Neuronal stem cell (in vitro differentiated cells): ENCODE data around the gene PDZD2.

Experiments
- DNase-seq: peaks from one replicate; pipeline ENCODE4 v3.0.0-alpha.2; 2013; ENCODE audit warnings: low spot score
- H2AFZ ChIP-seq: one replicate; pipeline ENCODE4 v1.6.1; 2013; ENCODE audit warnings: mild to moderate bottlenecking, low read length, inconsistent platforms
- H2AK5ac ChIP-seq: 2 replicates; pipeline ENCODE4 v1.6.1; 2013; ENCODE audit warnings: low read depth, mild to moderate bottlenecking, inconsistent platforms, low read length, moderate library complexity, mixed read lengths
- H2BK120ac ChIP-seq: 2 replicates; pipeline ENCODE4 v1.6.1; 2013; ENCODE audit warnings: low read depth, mild to moderate bottlenecking, inconsistent platforms, low read length, moderate library complexity, mixed read lengths
- H2BK12ac ChIP-seq: one replicate; pipeline ENCODE4 v1.6.1; 2013; ENCODE audit warnings: low read length, inconsistent platforms
- H2BK15ac ChIP-seq: 2 replicates; pipeline ENCODE4 v1.6.1; 2013; ENCODE audit warnings: mild to moderate bottlenecking, low read length, inconsistent platforms, mixed read lengths
- H2BK5ac ChIP-seq: one replicate; pipeline ENCODE4 v1.6.1; 2013; ENCODE audit warnings: inconsistent platforms, mild to moderate bottlenecking, low read length, moderate library complexity
- H3K14ac ChIP-seq: one replicate; pipeline ENCODE4 v1.6.1; 2013; ENCODE audit warnings: low read length, inconsistent platforms
- H3K18ac ChIP-seq: 2 replicates; pipeline ENCODE4 v1.6.1; 2013; ENCODE audit warnings: low read length, inconsistent platforms
- H3K23ac ChIP-seq: 2 replicates; pipeline ENCODE4 v1.6.1; 2013; ENCODE audit warnings: low read depth, mild to moderate bottlenecking, mixed read lengths, low read length, inconsistent platforms; ENCODE audit not compliant: poor library complexity
- H3K27ac ChIP-seq: replicated peaks from 3 replicates; pipeline ENCODE4 v1.5.1; 2013; ENCODE audit warnings: low read length, inconsistent platforms
- H3K27me3 ChIP-seq, 3 experiments: 2 replicates each; pipeline ENCODE4 v1.6.1; 2013; ENCODE audit warnings: low read length in 3 of 3, mild to moderate bottlenecking in 2 of 3, inconsistent platforms in 1 of 3, low read depth in 1 of 3, mixed read lengths in 1 of 3, moderate library complexity in 1 of 3; ENCODE audit not compliant: control insufficient read depth in 3 of 3, insufficient read depth in 3 of 3
- H3K36me3 ChIP-seq, 2 donors: replicated peaks in 1 of 2; 2 replicates each; pipeline ENCODE4 v1.6.1; 2013; ENCODE audit warnings: low read length in 2 of 2; ENCODE audit not compliant: control insufficient read depth in 2 of 2, insufficient read depth in 2 of 2
- H3K4ac ChIP-seq: 2 replicates; pipeline ENCODE4 v1.6.1; 2013; ENCODE audit warnings: inconsistent platforms, mild to moderate bottlenecking, low read length, moderate library complexity
- H3K4me1 ChIP-seq, 2 donors: 1 replicate in 1 of 2; 2 replicates in 1 of 2; pipeline ENCODE4 v1.6.1; 2013; ENCODE audit warnings: low read length in 2 of 2, low read depth in 1 of 2; ENCODE audit not compliant: control insufficient read depth in 2 of 2, insufficient read depth in 1 of 2
- H3K4me2 ChIP-seq: one replicate; pipeline ENCODE4 v1.6.1; 2013; ENCODE audit warnings: mild to moderate bottlenecking, low read length, inconsistent platforms; ENCODE audit not compliant: insufficient read depth, poor library complexity, severe bottlenecking
- H3K4me3 ChIP-seq, 2 donors: 2 replicates each; pipeline ENCODE4 v1.5.1; 2013; ENCODE audit warnings: low read length in 2 of 2, mild to moderate bottlenecking in 2 of 2, inconsistent platforms in 1 of 2, moderate library complexity in 1 of 2
- H3K79me1 ChIP-seq: one replicate; pipeline ENCODE4 v1.6.1; 2013; ENCODE audit warnings: low read depth, mild to moderate bottlenecking, inconsistent platforms, low read length, moderate library complexity
- H3K9ac ChIP-seq: one replicate; pipeline ENCODE4 v1.6.1; 2013; ENCODE audit warnings: mild to moderate bottlenecking, low read depth, low read length, inconsistent platforms; ENCODE audit not compliant: poor library complexity
- H3K9me3 ChIP-seq, 2 donors: replicated peaks in 1 of 2; 2 replicates each; pipeline versions ENCODE3 to v1.6.1; 2013; ENCODE audit warnings: low read length in 2 of 2, mild to moderate bottlenecking in 2 of 2, inconsistent platforms in 1 of 2, low read depth in 1 of 2, mixed read lengths in 1 of 2, moderate library complexity in 1 of 2; ENCODE audit not compliant: control insufficient read depth in 2 of 2, insufficient read depth in 1 of 2
- H4K8ac ChIP-seq: one replicate; pipeline ENCODE4 v1.6.1; 2013; ENCODE audit warnings: low read depth, mild to moderate bottlenecking, inconsistent platforms, low read length, moderate library complexity
- H4K91ac ChIP-seq: one replicate; pipeline ENCODE4 v1.6.1; 2013; ENCODE audit warnings: low read length, low read depth, mild to moderate bottlenecking, inconsistent platforms; ENCODE audit not compliant: poor library complexity
- WGBS, 2 donors: extraction: QIAGEN DNeasy Blood & Tissue Kit; methylation state at CpG; one replicate each; pipeline ENCODE4 v1.1.7; 2013; ENCODE audit warnings: missing lambda C conversion rate in 2 of 2, mixed read lengths in 1 of 2; ENCODE audit not compliant: insufficient read length in 2 of 2, insufficient replicate concordance in 1 of 2; ENCODE audit errors: extremely low coverage in 2 of 2; 5-methylcytosine and 5-hydroxymethylcytosine counted together

Gene PDZD2

DNA sequence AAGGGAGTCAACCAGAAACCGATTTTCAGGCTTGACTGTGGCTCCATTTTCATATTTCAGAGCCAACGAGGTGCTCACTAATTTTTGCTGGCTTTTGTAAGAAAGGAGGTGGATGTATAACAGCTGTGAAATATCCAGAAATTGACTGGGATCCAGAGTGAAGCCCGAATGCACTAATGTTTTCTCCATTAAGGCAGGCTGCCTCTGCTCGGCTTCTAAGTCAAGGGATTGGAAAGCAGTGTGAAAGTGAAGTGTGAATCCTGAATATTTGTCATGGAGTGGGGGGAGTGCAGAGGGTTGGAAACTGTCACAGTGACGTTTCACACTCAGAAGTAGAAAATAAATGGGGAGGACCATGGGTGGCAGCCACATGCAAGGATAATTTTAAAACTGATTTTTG is 297.8 kb downstream of the PDZD2 start:
- Histone ChIP-seq H3K36me3 (no peaks in the 10 kb centered on the region), H3K4me2 (no peak overlapping the region), H3K27ac (no peak overlapping the region), H3K18ac (no peak overlapping the region), H3K9me3 (no peaks in the 10 kb centered on the region), H3K4ac (no peak overlapping the region), H3K4me3 (no peak overlapping the region), H4K8ac (no peak overlapping the region), H2BK120ac (no peak overlapping the region), H3K9ac (no peak overlapping the region), H4K91ac (no peak overlapping the region), H3K14ac (no peak overlapping the region), H3K27me3 (no peaks in the 10 kb centered on the region), H3K23ac (no peak overlapping the region), H3K4me1 (peaks cover 3% of the 10 kb centered on the region in 2 donors), H2BK15ac (no peak overlapping the region), H2AK5ac (no peak overlapping the region), H2BK12ac (no peak overlapping the region), H2BK5ac (no peak overlapping the region), H3K79me1 (no peaks in the 10 kb centered on the region), H2AFZ (no peak overlapping the region)
- WGBS, 2 donors: no CpG with 5 or more reads among the region's 5 CpGs
- DNase-seq: no peak

DNA sequence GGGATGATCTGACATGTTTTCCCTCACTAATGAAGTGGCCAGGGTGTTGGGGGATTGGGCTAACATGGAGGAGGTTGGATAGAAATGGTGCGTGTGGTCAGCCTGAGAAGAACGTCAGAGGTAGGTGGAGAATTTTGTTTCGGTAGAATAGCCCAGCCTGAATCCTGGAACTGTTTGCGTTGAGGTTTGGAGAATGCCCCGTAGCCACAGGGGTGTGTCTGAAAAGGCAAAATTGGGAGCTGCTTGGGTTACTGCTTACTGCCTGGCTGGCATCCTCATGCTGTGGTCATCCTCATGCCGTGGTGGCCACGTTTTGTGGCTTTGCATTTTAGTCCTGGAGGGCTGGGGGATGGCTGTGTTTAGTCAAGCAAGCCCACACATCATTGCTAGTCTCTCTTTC is 298.3 kb downstream of the PDZD2 start:
- WGBS, 2 donors: no CpG with 5 or more reads among the region's 7 CpGs
- no peak overlapping the region for H3K4me3 ChIP-seq

DNA sequence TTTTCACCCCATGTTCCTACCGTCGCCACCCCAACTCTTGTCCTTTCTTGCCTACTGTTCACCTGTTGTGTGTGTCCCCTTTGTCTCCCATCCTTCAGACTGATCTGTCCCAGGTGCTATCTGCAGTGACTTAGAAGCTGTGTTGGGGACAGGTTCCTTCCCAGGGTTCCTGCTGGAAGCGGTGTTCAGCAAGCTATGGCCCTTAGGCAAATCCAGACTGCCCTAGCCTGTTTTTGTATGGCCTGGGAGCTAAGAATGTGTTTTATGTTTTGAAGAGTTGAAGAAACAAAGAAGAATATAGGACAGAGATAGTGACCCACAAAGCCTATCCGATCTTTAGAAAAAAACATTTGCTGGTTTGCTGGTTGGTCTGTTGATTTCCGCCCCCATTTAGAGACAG is 298.8 kb downstream of the PDZD2 start:
- WGBS, 2 donors: no CpG with 5 or more reads among the region's 5 CpGs
- no peak for DNase-seq
- H3K14ac ChIP-seq: no peak overlapping the region

More for the DNA sequence above, 298.3 kb downstream of the PDZD2 start:
- Histone ChIP-seq H2BK15ac (no peak overlapping the region), H3K23ac (no peak overlapping the region), H2AK5ac (no peak overlapping the region), H3K9me3 (no peaks in the 10 kb centered on the region), H4K8ac (no peak overlapping the region), H3K36me3 (no peaks in the 10 kb centered on the region), H3K27ac (no peak overlapping the region), H3K4me1 (peaks cover 3% of the 10 kb centered on the region in 2 donors), H3K27me3 (no peaks in the 10 kb centered on the region), H2AFZ (no peak overlapping the region), H3K4me2 (no peak overlapping the region), H2BK5ac (no peak overlapping the region), H4K91ac (no peak overlapping the region), H3K18ac (peak overlapping the region; percentile 58), H3K9ac (no peak overlapping the region), H2BK12ac (no peak overlapping the region), H3K4ac (no peak overlapping the region), H3K14ac (no peak overlapping the region), H2BK120ac (no peak overlapping the region), H3K79me1 (no peaks in the 10 kb centered on the region)
- DNase-seq: no peak

DNA sequence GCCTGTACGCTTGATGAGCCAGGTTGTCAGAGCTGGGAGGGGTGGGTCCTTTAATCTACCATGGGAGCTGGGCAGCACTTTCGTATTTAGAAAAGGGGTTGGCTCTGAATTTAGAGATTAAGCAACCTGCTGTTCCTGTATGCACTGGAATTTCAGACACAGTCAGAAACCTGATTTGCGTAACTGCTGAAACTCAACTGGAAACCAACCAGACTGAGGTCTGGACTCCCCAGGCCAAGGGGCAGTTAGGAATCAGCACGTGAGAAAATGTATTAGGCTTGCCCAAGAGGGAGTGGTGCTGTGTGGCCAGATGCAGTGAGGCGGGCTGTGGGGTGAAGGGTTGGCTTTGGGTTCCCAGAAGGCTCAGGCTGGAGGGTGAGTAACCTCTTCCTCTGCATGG is 300.2 kb downstream of the PDZD2 start:
- no peaks in the 10 kb centered on the region for H3K27me3 ChIP-seq
- no peak overlapping the region for H3K18ac ChIP-seq
- DNase-seq: no peak
- no peaks in the 10 kb centered on the region for H3K79me1 ChIP-seq
- peaks cover 0 to under 1% of the 10 kb centered on the region in 2 donors for H3K4me1 ChIP-seq
- H3K4me2 ChIP-seq: no peak overlapping the region
- H3K14ac ChIP-seq: no peak overlapping the region
- H2BK5ac ChIP-seq: no peak overlapping the region
- H2BK12ac ChIP-seq: no peak overlapping the region
- no peak overlapping the region for H3K27ac ChIP-seq
- no peak overlapping the region for H2AK5ac ChIP-seq
- H4K8ac ChIP-seq: no peak overlapping the region
- no peak overlapping the region for H2BK15ac ChIP-seq
- no peaks in the 10 kb centered on the region for H3K36me3 ChIP-seq
- no peaks in the 10 kb centered on the region for H3K9me3 ChIP-seq
- no CpG with 5 or more reads among the region's 5 CpGs for WGBS, 2 donors
- no peak overlapping the region for H3K23ac ChIP-seq
- H4K91ac ChIP-seq: no peak overlapping the region
- no peak overlapping the region for H2AFZ ChIP-seq
- H3K4me3 ChIP-seq: no peak overlapping the region
- H2BK120ac ChIP-seq: no peak overlapping the region
- H3K4ac ChIP-seq: no peak overlapping the region
- no peak overlapping the region for H3K9ac ChIP-seq

More for the DNA sequence above, 298.8 kb downstream of the PDZD2 start:
- Histone ChIP-seq H2AK5ac (no peak overlapping the region), H3K36me3 (no peaks in the 10 kb centered on the region), H3K27me3 (no peaks in the 10 kb centered on the region), H3K4me2 (no peak overlapping the region), H2BK15ac (no peak overlapping the region), H4K8ac (no peak overlapping the region), H3K4me1 (peaks cover 3% of the 10 kb centered on the region in 2 donors), H2BK12ac (no peak overlapping the region), H3K79me1 (no peaks in the 10 kb centered on the region), H3K9me3 (no peaks in the 10 kb centered on the region), H3K4ac (no peak overlapping the region), H2BK5ac (no peak overlapping the region), H3K27ac (no peak overlapping the region), H2AFZ (no peak overlapping the region), H4K91ac (no peak overlapping the region), H3K9ac (no peak overlapping the region), H3K4me3 (no peak overlapping the region), H3K18ac (no peak overlapping the region), H3K23ac (no peak overlapping the region), H2BK120ac (no peak overlapping the region)
